ENCODE data around the gene CHRM1. TPM values are rescaled to one million over a fixed set of nuclear protein-coding genes. Genes with fewer than 3 reads are reported as not detected.

The CHRM1 gene
- total RNA-seq, 2 donors from 2014 or later: not detected

GRCh38 chr11:62919898-62920640 is 1.1 kb downstream of the CHRM1 start:
- Mint-ChIP-seq H3K36me3 (ENCODE audit: low read depth) (no peaks in the 10 kb centered on the region), H3K27me3 (peaks cover 26% of the 10 kb centered on the region), H3K4me1 (peaks cover 5% of the 10 kb centered on the region)

GRCh38 chr11:62919476-62919875 is 1.7 kb downstream of the CHRM1 start:
- no peaks in the 10 kb centered on the region for H3K9me3 Mint-ChIP-seq
- ATAC-seq (replicated peaks): no peak
- H3K4me1 Mint-ChIP-seq: peaks cover 5% of the 10 kb centered on the region
- H3K36me3 Mint-ChIP-seq (ENCODE audit: low read depth): no peaks in the 10 kb centered on the region
- no peak overlapping the region for H3K4me3 Mint-ChIP-seq
- no peak overlapping the region for H3K27ac Mint-ChIP-seq
- peaks cover 25% of the 10 kb centered on the region for H3K27me3 Mint-ChIP-seq

More at GRCh38 chr11:62919898-62920640, 1.1 kb downstream of the CHRM1 start:
- Mint-ChIP-seq H3K9me3 (no peaks in the 10 kb centered on the region), H3K4me3 (no peak overlapping the region), H3K27ac (no peak overlapping the region)
- ATAC-seq (replicated peaks): no peak

GRCh38 chr11:62918531-62918930 is 2.6 kb downstream of the CHRM1 start:
- no peaks in the 10 kb centered on the region for H3K9me3 Mint-ChIP-seq
- H3K36me3 Mint-ChIP-seq (ENCODE audit: low read depth): no peaks in the 10 kb centered on the region
- ATAC-seq (replicated peaks): no peak

GRCh38 chr11:62917906-62918502 is 3.2 kb downstream of the CHRM1 start:
- H3K9me3 Mint-ChIP-seq: no peaks in the 10 kb centered on the region
- no peak overlapping the region for H3K27ac Mint-ChIP-seq
- ATAC-seq (replicated peaks): no peak
- peaks cover 18% of the 10 kb centered on the region for H3K27me3 Mint-ChIP-seq
- no peak overlapping the region for H3K4me3 Mint-ChIP-seq
- peaks cover 5% of the 10 kb centered on the region for H3K4me1 Mint-ChIP-seq
- no peaks in the 10 kb centered on the region for H3K36me3 Mint-ChIP-seq (ENCODE audit: low read depth)

More at GRCh38 chr11:62918531-62918930, 2.6 kb downstream of the CHRM1 start:
- H3K4me3 Mint-ChIP-seq: no peak overlapping the region
- no peak overlapping the region for H3K27ac Mint-ChIP-seq
- peaks cover 5% of the 10 kb centered on the region for H3K4me1 Mint-ChIP-seq
- peaks cover 20% of the 10 kb centered on the region for H3K27me3 Mint-ChIP-seq

- ATAC-seq (replicated peaks): no peak
- Mint-ChIP-seq H3K27ac (no peak overlapping the region), H3K27me3 (peaks cover 14% of the 10 kb centered on the region)
These were observed 6.7 kb downstream of the CHRM1 start for GRCh38 chr11:62914416-62914815.

GRCh38 chr11:62912268-62912667 is 8.9 kb downstream of the CHRM1 start:
- peak overlapping the region; percentile 18 for H3K27ac Mint-ChIP-seq
- H3K36me3 Mint-ChIP-seq (ENCODE audit: low read depth): no peaks in the 10 kb centered on the region
- no peaks in the 10 kb centered on the region for H3K4me1 Mint-ChIP-seq
- peaks cover 10% of the 10 kb centered on the region for H3K27me3 Mint-ChIP-seq
- ATAC-seq (replicated peaks): no peak
- no peak overlapping the region for H3K4me3 Mint-ChIP-seq
- H3K9me3 Mint-ChIP-seq: no peaks in the 10 kb centered on the region

More at GRCh38 chr11:62914416-62914815, 6.7 kb downstream of the CHRM1 start:
- H3K9me3 Mint-ChIP-seq: no peaks in the 10 kb centered on the region
- no peaks in the 10 kb centered on the region for H3K36me3 Mint-ChIP-seq (ENCODE audit: low read depth)
- no peaks in the 10 kb centered on the region for H3K4me1 Mint-ChIP-seq
- no peak overlapping the region for H3K4me3 Mint-ChIP-seq

- ATAC-seq (replicated peaks): no peak
- Mint-ChIP-seq H3K4me1 (no peaks in the 10 kb centered on the region), H3K4me3 (no peak overlapping the region), H3K27ac (peak overlapping the region; percentile 18), H3K36me3 (ENCODE audit: low read depth) (no peaks in the 10 kb centered on the region), H3K9me3 (no peaks in the 10 kb centered on the region), H3K27me3 (peaks cover 10% of the 10 kb centered on the region)
These were observed 9.7 kb downstream of the CHRM1 start for GRCh38 chr11:62911137-62912130.

GRCh38 chr11:62910141-62910882 is 10.9 kb downstream of the CHRM1 start:
- Mint-ChIP-seq H3K36me3 (ENCODE audit: low read depth) (no peaks in the 10 kb centered on the region), H3K4me1 (peaks cover 1% of the 10 kb centered on the region), H3K4me3 (no peak overlapping the region), H3K27ac (no peak overlapping the region), H3K27me3 (peaks cover 14% of the 10 kb centered on the region), H3K9me3 (no peaks in the 10 kb centered on the region)
- no peak for ATAC-seq (replicated peaks)

GRCh38 chr11:62909107-62909894 is 11.9 kb downstream of the CHRM1 start:
- Mint-ChIP-seq H3K4me3 (no peak overlapping the region), H3K4me1 (peaks cover 5% of the 10 kb centered on the region), H3K36me3 (ENCODE audit: low read depth) (no peaks in the 10 kb centered on the region), H3K27me3 (peaks cover 14% of the 10 kb centered on the region), H3K9me3 (no peaks in the 10 kb centered on the region), H3K27ac (no peak overlapping the region)
- ATAC-seq (replicated peaks): no peak

- peaks cover 5% of the 10 kb centered on the region for H3K4me1 Mint-ChIP-seq
- H3K4me3 Mint-ChIP-seq: no peak overlapping the region
These were observed 12.6 kb downstream of the CHRM1 start for GRCh38 chr11:62908468-62909072.

GRCh38 chr11:62905927-62906531 is 15.1 kb downstream of the CHRM1 start:
- Mint-ChIP-seq H3K36me3 (ENCODE audit: low read depth) (no peaks in the 10 kb centered on the region), H3K9me3 (no peaks in the 10 kb centered on the region)

More at GRCh38 chr11:62908468-62909072, 12.6 kb downstream of the CHRM1 start:
- ATAC-seq (replicated peaks): no peak
- H3K27me3 Mint-ChIP-seq: peaks cover 14% of the 10 kb centered on the region
- no peaks in the 10 kb centered on the region for H3K9me3 Mint-ChIP-seq
- no peak overlapping the region for H3K27ac Mint-ChIP-seq
- H3K36me3 Mint-ChIP-seq (ENCODE audit: low read depth): no peaks in the 10 kb centered on the region

GRCh38 chr11:62905296-62905695 is 15.9 kb downstream of the CHRM1 start:
- ATAC-seq (replicated peaks): no peak
- Mint-ChIP-seq H3K27me3 (peaks cover 6% of the 10 kb centered on the region), H3K27ac (no peak overlapping the region)

More at GRCh38 chr11:62905927-62906531, 15.1 kb downstream of the CHRM1 start:
- Mint-ChIP-seq H3K27me3 (peaks cover 9% of the 10 kb centered on the region), H3K27ac (no peak overlapping the region), H3K4me3 (no peak overlapping the region), H3K4me1 (peaks cover 18% of the 10 kb centered on the region)
- peak; percentile 73 for ATAC-seq (replicated peaks)

More at GRCh38 chr11:62905296-62905695, 15.9 kb downstream of the CHRM1 start:
- H3K36me3 Mint-ChIP-seq (ENCODE audit: low read depth): no peaks in the 10 kb centered on the region
- no peaks in the 10 kb centered on the region for H3K9me3 Mint-ChIP-seq
- H3K4me1 Mint-ChIP-seq: peaks cover 18% of the 10 kb centered on the region
- no peak overlapping the region for H3K4me3 Mint-ChIP-seq
